Measurements from ENCODE around the gene ADCY9. TPM values are rescaled to one million over a fixed set of nuclear protein-coding genes. Genes with fewer than 3 reads are reported as not detected.

Gene ADCY9
- total RNA-seq, 1 experiment from 2014 or later = 4.7 TPM

DNA sequence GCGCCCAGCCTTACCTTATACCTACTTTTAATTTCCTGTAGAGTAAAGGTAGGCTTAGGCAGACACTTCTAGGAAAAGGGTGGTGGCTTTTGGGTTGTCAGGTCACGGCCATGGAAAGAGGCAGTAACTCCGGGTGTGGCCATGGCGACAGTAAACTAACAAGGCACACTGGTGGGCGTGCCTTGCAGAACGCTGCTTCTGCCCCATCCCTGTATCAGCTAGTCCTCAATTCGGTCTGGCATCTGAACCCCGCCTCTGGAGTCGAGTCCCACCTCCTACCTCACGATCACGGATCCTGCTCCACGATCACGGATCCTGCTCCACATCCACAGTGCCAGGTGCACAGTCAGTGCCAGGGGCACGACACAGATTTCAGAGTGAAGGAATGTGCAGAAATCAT, 5.6 kb downstream of the ADCY9 start:
- Histone ChIP-seq H3K9ac (ENCODE audit: extremely low read depth, insufficient read length, low read length) (no peak overlapping the region), H3K14ac (ENCODE audit: insufficient read depth, low read length) (no peak overlapping the region), H3K23ac (ENCODE audit: insufficient read length, low read depth, low read length) (no peak overlapping the region), H3K4me2 (ENCODE audit: insufficient read depth, insufficient read length, low read length) (no peak overlapping the region), H2BK12ac (ENCODE audit: insufficient read length, low read depth, low read length) (no peak overlapping the region), H4K20me1 (ENCODE audit: control insufficient read depth, insufficient read depth, insufficient read length) (no peaks in the 10 kb centered on the region), H3K4me1 (ENCODE audit: insufficient read depth, low read length) (no peaks in the 10 kb centered on the region; the same call in 1 of the 2 replicates), H3K27ac (ENCODE audit: insufficient read length, low read depth, low read length) (no peak overlapping the region), H4K8ac (replicated peaks; ENCODE audit: insufficient read length, low read depth, low read length) (no peak overlapping the region), H3K56ac (ENCODE audit: insufficient read length, low read depth, low read length) (no peak overlapping the region), H2BK15ac (ENCODE audit: low read depth, low read length) (no peak overlapping the region), H4K5ac (ENCODE audit: insufficient read length, low read depth, low read length) (no peak overlapping the region), H3K79me2 (ENCODE audit: insufficient read depth, low read length) (no peaks in the 10 kb centered on the region), H4K91ac (ENCODE audit: insufficient read length, low read depth, low read length) (no peak overlapping the region), H2BK120ac (ENCODE audit: low read depth, low read length, poor library complexity, severe bottlenecking) (no peak overlapping the region), H2AK5ac (ENCODE audit: insufficient read length, low read length) (no peak overlapping the region), H2BK5ac (ENCODE audit: insufficient read length, low read length) (no peak overlapping the region), H3K9me3 (ENCODE audit: control insufficient read depth, low read depth, low read length) (no peaks in the 10 kb centered on the region), H3K27me3 (ENCODE audit: insufficient read depth, low read length) (no peaks in the 10 kb centered on the region; the same call in 1 of the 2 replicates), H2AFZ (ENCODE audit: low read length) (no peak overlapping the region), H3T11ph (ENCODE audit: low read length) (no peak overlapping the region), H2BK20ac (ENCODE audit: low read depth, low read length, poor library complexity, severe bottlenecking) (no peak overlapping the region), H3K4ac (ENCODE audit: low read depth, low read length) (no peak overlapping the region), H3K79me1 (ENCODE audit: insufficient read depth, low read depth, low read length, poor library complexity, severe bottlenecking) (no peaks in the 10 kb centered on the region), H3K18ac (ENCODE audit: insufficient read length, low read depth, low read length) (no peak overlapping the region), H3K23me2 (ENCODE audit: insufficient read length, low read depth, low read length, poor library complexity, severe bottlenecking) (no peaks in the 10 kb centered on the region)
- Mint-ChIP-seq H3K27ac (0 out of 7 replicates have a peak overlapping the region, but pooled peaks of 1 of the 3 experiments have one; percentile 27), H3K27me3 (ENCODE audit: low read depth) (peaks cover 22% of the 10 kb centered on the region), H3K36me3 (ENCODE audit: insufficient read depth in 1 of 3, low read depth in 3 of 3) (peaks cover 0 to 9% (median 2%) of the 10 kb centered on the region in 3 experiments; a peak in 2 of 7 replicates), H3K9me3 (no peaks in the 10 kb centered on the region), H3K4me1 (peaks cover 23 to 34% of the 10 kb centered on the region in 2 experiments), H3K4me3 (no peak overlapping the region)
- TF ChIP-seq, protein P1, sequence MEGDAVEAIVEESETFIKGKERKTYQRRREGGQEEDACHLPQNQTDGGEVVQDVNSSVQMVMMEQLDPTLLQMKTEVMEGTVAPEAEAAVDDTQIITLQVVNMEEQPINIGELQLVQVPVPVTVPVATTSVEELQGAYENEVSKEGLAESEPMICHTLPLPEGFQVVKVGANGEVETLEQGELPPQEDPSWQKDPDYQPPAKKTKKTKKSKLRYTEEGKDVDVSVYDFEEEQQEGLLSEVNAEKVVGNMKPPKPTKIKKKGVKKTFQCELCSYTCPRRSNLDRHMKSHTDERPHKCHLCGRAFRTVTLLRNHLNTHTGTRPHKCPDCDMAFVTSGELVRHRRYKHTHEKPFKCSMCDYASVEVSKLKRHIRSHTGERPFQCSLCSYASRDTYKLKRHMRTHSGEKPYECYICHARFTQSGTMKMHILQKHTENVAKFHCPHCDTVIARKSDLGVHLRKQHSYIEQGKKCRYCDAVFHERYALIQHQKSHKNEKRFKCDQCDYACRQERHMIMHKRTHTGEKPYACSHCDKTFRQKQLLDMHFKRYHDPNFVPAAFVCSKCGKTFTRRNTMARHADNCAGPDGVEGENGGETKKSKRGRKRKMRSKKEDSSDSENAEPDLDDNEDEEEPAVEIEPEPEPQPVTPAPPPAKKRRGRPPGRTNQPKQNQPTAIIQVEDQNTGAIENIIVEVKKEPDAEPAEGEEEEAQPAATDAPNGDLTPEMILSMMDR (conservative IDR thresholded peaks at IDR 0.05) = no peak
- DNase-seq = peak; percentile 40
- no CpG with 5 or more reads among the region's 14 CpGs for WGBS (ENCODE audit: extremely low coverage, insufficient read length, low lambda C conversion rate)

Data from H9 (cell line).